ENCODE data around the gene PIR.

- TF ChIP-seq POLR2A (IDR thresholded peaks at IDR 0.05): no peak
- TF ChIP-seq CTCF (IDR thresholded peaks at IDR 0.05): no peak
Observed at GRCh38 chrX:15430584-15430983, 62.5 kb downstream of the PIR start.
